ENCODE measurements around the gene RTN4R. TPM values are rescaled to one million over a fixed set of nuclear protein-coding genes. Genes with fewer than 3 reads are reported as not detected.

RTN4R gene
- total and polyA plus RNA-seq, 9 of the 15 experiments (the other 6 are each of a cell fraction or from before 2014, with no cell fraction given), result 0.04 to 2.8 (median 1.4) TPM; not detected in 3

- peaks cover 16 to 86% of the 10 kb centered on the region in 2 experiments; a peak in 3 of 5 replicates for H3K4me1 ChIP-seq (replicated peaks in 1 of 2; ENCODE audit: control insufficient read depth in 2 of 2, insufficient read depth in 2 of 2, low read length in 2 of 2)
- no peaks in the 10 kb centered on the region for H3K79me2 ChIP-seq (ENCODE audit: control insufficient read depth, insufficient read depth, low read length)
- H2AFZ ChIP-seq (ENCODE audit: low read depth, low read length), result no peak overlapping the region
- no peaks in the 10 kb centered on the region for H3K36me3 ChIP-seq (ENCODE audit: control insufficient read depth, insufficient read depth, low read length)
- peaks cover 54% of the 10 kb centered on the region for H4K20me1 ChIP-seq (replicated peaks; ENCODE audit: control insufficient read depth, insufficient read depth, low read length)
- DNase-seq (ENCODE audit: extremely low read depth in 1 of 4, low spot score in 3 of 4) (peak in 3 of 4 experiments; percentile 64 to 80 (median 79)), FAIRE-seq (peak; percentile 15), ATAC-seq (no peak)
- intact Hi-C loops (cut with micrococcal nuclease), result loop anchor here (2.0 kb wide), 1 partner anchor 20 kb away; no protein-coding TSS in a partner anchor
- no peaks in the 10 kb centered on the region for H3K9me3 ChIP-seq (replicated peaks; ENCODE audit: control insufficient read depth, insufficient read depth, low read depth, low read length)
- no peak overlapping the region for H3K4me3 ChIP-seq
- BruUV-seq (replicated peaks), result no TSS peak
- H3K27me3 ChIP-seq (ENCODE audit: control insufficient read depth in 2 of 2, insufficient read depth in 2 of 2, low read length in 2 of 2), result peaks cover 35 to 92% of the 10 kb centered on the region in 2 experiments; a peak in 4 of 5 replicates
- no peak overlapping the region for H3K27ac ChIP-seq (ENCODE audit: extremely low read depth, low read depth, low read length)
- WGBS (ENCODE audit: insufficient coverage, low coverage, missing lambda C conversion rate), result 14% methylated on average over 24 of the region's 24 CpGs
- H3K4me2 ChIP-seq (ENCODE audit: insufficient read depth, low read length), result no peak overlapping the region
- POLR2A ChIA-PET, result interaction anchor here (1.1 to 3.8 kb wide), 4 partner anchors 7 to 16 kb away, joined by 8 to 22 read pairs (median 8); no protein-coding TSS in a partner anchor
- in situ Hi-C loops (cut with MboI), result no loop called here
- CTCF ChIA-PET (ENCODE audit: low intra/inter-chr PET ratio), result interaction anchor here (0.6 kb wide), 1 partner anchor 103 kb away, joined by 5 read pairs; no protein-coding TSS in a partner anchor
- H3K9ac ChIP-seq (ENCODE audit: insufficient read depth in 1 of 2, low read depth in 2 of 2, low read length in 2 of 2), result peak overlapping the region in 1 of 2 experiments; percentile 58; a peak in 2 of 4 replicates
- H3K9me1 ChIP-seq (ENCODE audit: control insufficient read depth, insufficient read depth, low read length), result peaks cover 7% of the 10 kb centered on the region
- TF ChIP-seq ZNF830 (CRISPR knock-in tag; IDR thresholded peaks at IDR 0.05) (no peak), JUND (IDR thresholded peaks at IDR 0.05; ENCODE audit: borderline replicate concordance, low read depth, low read length) (0 out of 2 replicates have a peak, but pooled peaks have one; percentile 32), JUND (tag; IDR thresholded peaks at IDR 0.05; ENCODE audit: borderline replicate concordance, low read depth, low read length) (no peak), SMARCA5 (IDR thresholded peaks at IDR 0.05) (no peak), ZNF395 (CRISPR knock-in tag; IDR thresholded peaks at IDR 0.05) (no peak), ZBTB9 (CRISPR knock-in tag; IDR thresholded peaks at IDR 0.05) (peak; percentile 92), IRF2 (CRISPR knock-in tag; IDR thresholded peaks at IDR 0.05) (no peak), REST (IDR thresholded peaks at IDR 0.05; ENCODE audit: borderline replicate concordance) (no peak), REST (CRISPR knock-in tag; IDR thresholded peaks at IDR 0.05; ENCODE audit: low read depth) (peak; percentile 13; the same call in 1 of the 2 replicates), RFX5 (IDR thresholded peaks at IDR 0.05; ENCODE audit: low read depth, low read length) (no peak)
These were observed 23.2 kb downstream of the RTN4R start for GRCh38 chr22:20244691-20245576.

Measured in K562 (cell line).